ENCODE data around the gene HARS1. TPM values are rescaled to one million over a fixed set of nuclear protein-coding genes. Genes with fewer than 3 reads are reported as not detected.
A peak's percentile ranks its signal among the peaks of the same experiment; 100 is the strongest.

The HARS1 gene
- total and polyA plus RNA-seq, 2 of the 13 experiments (the other 11 are each of a cell fraction or from before 2014, with no cell fraction given): 36.9 to 66.2 TPM

DNA sequence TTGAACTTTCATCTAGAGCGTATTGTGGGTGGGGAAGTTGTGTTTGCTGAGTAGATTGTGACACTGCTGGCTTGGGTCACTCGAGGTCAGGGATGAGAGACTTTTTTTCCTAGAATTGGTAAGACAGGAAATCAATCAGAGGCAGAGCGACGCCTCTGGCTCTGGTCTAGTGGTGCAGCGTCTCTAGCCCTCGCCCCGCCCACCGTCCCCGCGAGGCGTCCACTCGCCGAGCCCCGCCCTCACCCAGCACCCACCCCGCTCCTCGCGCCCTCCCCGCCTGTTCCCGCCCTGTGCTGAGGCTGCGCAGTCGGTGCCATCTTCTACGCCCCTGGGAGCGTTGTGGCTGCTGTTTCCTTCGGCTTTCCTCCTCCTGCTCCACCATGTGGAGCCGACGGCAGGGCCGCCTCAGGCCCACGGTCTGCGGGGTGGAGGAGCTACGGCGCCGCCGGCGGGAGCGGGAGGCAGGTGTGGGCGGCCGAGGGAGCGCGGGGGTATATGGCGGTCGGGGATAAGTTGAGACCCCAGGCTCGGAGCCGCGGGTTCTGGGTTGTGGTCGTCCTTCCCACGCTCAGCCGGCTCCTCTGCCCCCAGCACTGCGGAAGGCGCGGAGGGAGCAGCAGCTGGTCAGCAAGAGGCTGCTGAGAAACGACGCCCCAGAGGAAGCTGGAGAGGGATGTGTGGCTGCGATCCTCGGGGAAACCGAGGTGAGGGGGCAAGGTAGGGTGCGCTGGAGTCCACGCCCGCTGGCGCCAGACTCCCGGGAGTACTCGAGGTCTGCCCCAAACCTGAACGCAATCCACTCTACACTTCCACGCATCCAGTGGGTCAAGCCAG, 51.8 kb downstream of the HARS1 start, which contains the start of gene TMCO6 (continued):
- TF ChIP-seq ZBTB40 (IDR thresholded peaks at IDR 0.05): no peak
- TF ChIP-seq ZBTB40 (CRISPR knock-in tag; IDR thresholded peaks at IDR 0.05): peak; percentile 78; the same call in 1 of the 2 replicates
- peak; percentile 77 for TF ChIP-seq ZFX (CRISPR knock-in tag; IDR thresholded peaks at IDR 0.05; ENCODE audit: low read depth)
- TF ChIP-seq ZNF558 (CRISPR knock-in tag; IDR thresholded peaks at IDR 0.05; ENCODE audit: borderline replicate concordance): 0 out of 2 replicates have a peak, but pooled peaks have one; percentile 83
- peak; percentile 82; the same call in 1 of the 2 replicates for TF ChIP-seq ZSCAN31 (CRISPR knock-in tag; IDR thresholded peaks at IDR 0.05; ENCODE audit: low read depth)
- peak; percentile 61 for TF ChIP-seq ZBED4 (CRISPR knock-in tag; IDR thresholded peaks at IDR 0.05; ENCODE audit: borderline replicate concordance)
- peak; percentile 53; the same call in 1 of the 2 replicates for TF ChIP-seq AKAP8 (CRISPR knock-in tag; IDR thresholded peaks at IDR 0.05)
- TF ChIP-seq ZNF577 (CRISPR knock-in tag; IDR thresholded peaks at IDR 0.05; ENCODE audit: borderline replicate concordance, low read depth): no peak
- TF ChIP-seq ZNF598 (CRISPR knock-in tag; IDR thresholded peaks at IDR 0.05; ENCODE audit: borderline replicate concordance): peak; percentile 47; the same call in 1 of the 2 replicates
- peak; percentile 94 for TF ChIP-seq MEIS2 (CRISPR knock-in tag; IDR thresholded peaks at IDR 0.05)
- peak; percentile 12; the same call in 1 of the 2 replicates for TF ChIP-seq SIX4 (CRISPR knock-in tag; IDR thresholded peaks at IDR 0.05)
- TF ChIP-seq THAP11 (CRISPR knock-in tag; IDR thresholded peaks at IDR 0.05): peak; percentile 66
- no peak; the same call in 1 of the 2 replicates for TF ChIP-seq ZNF253 (CRISPR knock-in tag; IDR thresholded peaks at IDR 0.05; ENCODE audit: borderline replicate concordance)
- TF ChIP-seq, protein P1, sequence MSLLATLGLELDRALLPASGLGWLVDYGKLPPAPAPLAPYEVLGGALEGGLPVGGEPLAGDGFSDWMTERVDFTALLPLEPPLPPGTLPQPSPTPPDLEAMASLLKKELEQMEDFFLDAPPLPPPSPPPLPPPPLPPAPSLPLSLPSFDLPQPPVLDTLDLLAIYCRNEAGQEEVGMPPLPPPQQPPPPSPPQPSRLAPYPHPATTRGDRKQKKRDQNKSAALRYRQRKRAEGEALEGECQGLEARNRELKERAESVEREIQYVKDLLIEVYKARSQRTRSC (CRISPR knock-in tag; IDR thresholded peaks at IDR 0.05; ENCODE audit: low read depth): no peak
- peak; percentile 78; the same call in 1 of the 2 replicates for TF ChIP-seq MTA1 (CRISPR knock-in tag; IDR thresholded peaks at IDR 0.05; ENCODE audit: borderline replicate concordance)
